NK-92 (cell line): Measurements from ENCODE around the gene SLC6A1.
"Not testable (repeated sequence)": the region's sequence is repeated elsewhere in the genome, so short reads cannot be mapped to it uniquely, and the experiment has no call there.

Experiments
- DNase-seq: peaks from one replicate; lab custom pipeline; 2025; ENCODE audit not compliant: unreplicated experiment; lab: John Stamatoyannopoulos, UW

Gene SLC6A1

GRCh38 chr3:11057655-11058054 is 65.1 kb downstream of the SLC6A1 start:
- no peak for DNase-seq

GRCh38 chr3:11059090-11059798 is 66.7 kb downstream of the SLC6A1 start:
- DNase-seq = no peak

- DNase-seq = no peak
Measured at GRCh38 chr3:11059799-11060115, 67.2 kb downstream of the SLC6A1 start.

- DNase-seq = no peak
Measured at GRCh38 chr3:11060500-11061251, 68.1 kb downstream of the SLC6A1 start.

GRCh38 chr3:11061268-11061871 is 68.8 kb downstream of the SLC6A1 start:
- DNase-seq = not testable (repeated sequence)

GRCh38 chr3:11062704-11063103 is 70.2 kb downstream of the SLC6A1 start:
- DNase-seq = no peak

GRCh38 chr3:11071096-11071755 is 78.7 kb downstream of the SLC6A1 start:
- no peak for DNase-seq

GRCh38 chr3:11072631-11073030 is 80.1 kb downstream of the SLC6A1 start:
- DNase-seq = no peak

GRCh38 chr3:11074011-11074410 is 81.5 kb downstream of the SLC6A1 start:
- no peak for DNase-seq

GRCh38 chr3:11074451-11074850 is 81.9 kb downstream of the SLC6A1 start:
- no peak for DNase-seq

- DNase-seq = not testable (repeated sequence)
Measured at GRCh38 chr3:11075122-11075521, 82.6 kb downstream of the SLC6A1 start.

- no peak for DNase-seq
Measured at GRCh38 chr3:11076711-11077110, 84.2 kb downstream of the SLC6A1 start.

GRCh38 chr3:11077466-11077865 is 84.9 kb downstream of the SLC6A1 start:
- DNase-seq = no peak

- no peak for DNase-seq
Measured at GRCh38 chr3:11078826-11079515, 86.4 kb downstream of the SLC6A1 start.

GRCh38 chr3:11080492-11080891 is 87.9 kb downstream of the SLC6A1 start:
- DNase-seq = no peak

- no peak for DNase-seq
Measured at GRCh38 chr3:11084098-11084497, 91.5 kb downstream of the SLC6A1 start.

GRCh38 chr3:11084677-11085076 is 92.1 kb downstream of the SLC6A1 start:
- DNase-seq = no peak

- no peak for DNase-seq
Measured at GRCh38 chr3:11085093-11085840, 92.7 kb downstream of the SLC6A1 start.

- no peak for DNase-seq
Measured at GRCh38 chr3:11086856-11087255, 94.3 kb downstream of the SLC6A1 start.

- no peak for DNase-seq
Measured at GRCh38 chr3:11088066-11088465, 95.5 kb downstream of the SLC6A1 start.
